ENCODE data around the gene THNSL1.

Gene THNSL1

DNA sequence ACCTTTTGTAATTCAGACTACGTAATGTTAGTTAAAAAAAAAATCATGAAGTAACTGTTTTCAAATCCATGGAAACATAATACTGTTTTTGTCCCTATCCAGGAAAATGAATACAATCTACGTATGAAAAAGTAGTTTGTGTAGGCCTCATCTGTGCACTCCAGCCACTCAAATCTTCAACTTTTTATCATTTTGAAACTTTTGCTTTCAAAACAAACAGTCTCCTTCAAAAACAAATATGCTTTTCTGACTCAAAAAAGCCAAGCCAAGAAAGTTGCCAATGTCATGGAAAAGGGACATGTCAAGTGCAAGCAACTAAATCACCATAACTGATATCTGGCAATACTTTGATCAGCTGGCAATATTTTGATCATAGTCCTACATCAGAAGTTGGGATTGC lies 13.1 kb downstream of the THNSL1 start:
- no peak overlapping the region for H3K27ac ChIP-seq (ENCODE audit: low read length)
- no peaks in the 10 kb centered on the region for H3K9me3 ChIP-seq (ENCODE audit: control insufficient read depth in 2 of 2, low read length in 2 of 2)
- no peak overlapping the region for H3K9ac ChIP-seq (ENCODE audit: low read length in 2 of 2)
- H3K4me3 ChIP-seq (ENCODE audit: low read length in 2 of 2) = no peak overlapping the region
- H3K27me3 ChIP-seq (ENCODE audit: control insufficient read depth in 1 of 2, insufficient read depth in 2 of 2, low read length in 2 of 2) = no peaks in the 10 kb centered on the region
- H3K36me3 ChIP-seq (ENCODE audit: control insufficient read depth in 2 of 2, insufficient read depth in 2 of 2, low read length in 2 of 2) = no peaks in the 10 kb centered on the region
- no peaks in the 10 kb centered on the region for H3K4me1 ChIP-seq (ENCODE audit: control insufficient read depth, insufficient read depth, low read length)

DNA sequence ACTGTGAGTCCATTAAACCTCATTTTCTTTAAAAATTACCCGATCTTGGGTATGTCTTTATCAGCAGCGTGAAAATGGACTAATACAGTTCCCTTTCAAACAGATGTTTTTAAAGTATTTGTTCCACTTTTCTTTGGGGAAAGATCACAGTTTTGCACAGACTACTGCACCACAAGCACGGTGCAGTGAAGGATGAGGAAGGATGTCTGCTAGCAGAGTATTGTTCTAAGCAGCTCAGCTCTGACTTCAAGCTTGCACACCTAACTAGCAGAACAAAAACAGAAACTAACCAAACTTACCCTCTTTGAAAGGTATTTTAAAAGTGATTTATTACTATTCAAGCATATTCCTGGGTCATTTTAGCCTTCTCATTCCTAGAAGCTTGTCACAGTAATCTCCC lies 20.0 kb downstream of the THNSL1 start:
- Histone ChIP-seq H3K9ac (ENCODE audit: low read length in 2 of 2) (no peak overlapping the region), H3K4me3 (ENCODE audit: low read length in 2 of 2) (no peak overlapping the region), H3K27me3 (ENCODE audit: control insufficient read depth in 1 of 2, insufficient read depth in 2 of 2, low read length in 2 of 2) (no peaks in the 10 kb centered on the region), H3K27ac (ENCODE audit: low read length) (no peak overlapping the region), H3K4me1 (ENCODE audit: control insufficient read depth, insufficient read depth, low read length) (no peaks in the 10 kb centered on the region), H3K36me3 (ENCODE audit: control insufficient read depth in 2 of 2, insufficient read depth in 2 of 2, low read length in 2 of 2) (no peaks in the 10 kb centered on the region), H3K9me3 (ENCODE audit: control insufficient read depth in 2 of 2, low read length in 2 of 2) (no peaks in the 10 kb centered on the region)

DNA sequence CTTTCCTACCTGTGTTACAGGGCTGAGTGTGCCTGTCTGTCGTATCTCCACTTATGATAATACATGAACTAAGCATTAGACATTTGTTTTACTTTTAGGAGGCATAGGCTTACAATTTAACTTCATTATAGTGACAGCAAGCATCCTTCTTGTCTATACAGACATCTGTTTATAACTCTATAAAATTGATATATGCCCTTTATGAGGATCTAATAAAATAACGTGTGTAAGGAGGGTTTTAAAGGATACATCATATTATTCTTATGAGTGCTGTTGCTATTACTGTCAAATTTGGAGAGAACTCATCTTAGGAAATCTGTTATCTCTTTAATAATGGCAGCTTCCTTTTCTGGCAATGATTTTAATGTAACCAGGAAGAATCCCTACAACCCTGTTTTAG lies 21.9 kb downstream of the THNSL1 start:
- Histone ChIP-seq H3K27ac (ENCODE audit: low read length) (no peak overlapping the region), H3K27me3 (ENCODE audit: control insufficient read depth in 1 of 2, insufficient read depth in 2 of 2, low read length in 2 of 2) (no peaks in the 10 kb centered on the region), H3K4me3 (ENCODE audit: low read length in 2 of 2) (no peak overlapping the region), H3K4me1 (ENCODE audit: control insufficient read depth, insufficient read depth, low read length) (no peaks in the 10 kb centered on the region), H3K9ac (ENCODE audit: low read length in 2 of 2) (no peak overlapping the region), H3K9me3 (ENCODE audit: control insufficient read depth in 2 of 2, low read length in 2 of 2) (no peaks in the 10 kb centered on the region), H3K36me3 (ENCODE audit: control insufficient read depth in 2 of 2, insufficient read depth in 2 of 2, low read length in 2 of 2) (no peaks in the 10 kb centered on the region)

DNA sequence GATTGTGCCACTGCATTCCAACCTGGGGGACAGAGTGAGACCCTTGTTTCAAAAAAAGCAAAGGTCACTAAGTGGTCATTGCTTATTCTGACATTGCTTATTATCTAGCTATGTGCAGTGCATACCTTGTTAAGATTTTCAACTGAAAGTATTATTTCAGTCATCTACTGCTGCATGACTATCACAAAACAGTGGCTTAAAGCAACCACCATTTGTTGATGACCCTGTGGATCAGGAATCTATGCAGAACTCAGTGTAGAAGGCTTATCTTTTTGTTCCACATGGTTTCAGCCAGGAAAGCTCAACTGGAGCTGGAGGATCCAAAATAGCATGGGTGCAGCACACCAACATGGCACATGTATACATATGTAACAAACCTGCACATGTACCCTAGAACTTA lies 23.1 kb downstream of the THNSL1 start:
- no peak overlapping the region for H3K4me3 ChIP-seq (ENCODE audit: low read length in 2 of 2)
- no peaks in the 10 kb centered on the region for H3K9me3 ChIP-seq (ENCODE audit: control insufficient read depth in 2 of 2, low read length in 2 of 2)
- no peaks in the 10 kb centered on the region for H3K27me3 ChIP-seq (ENCODE audit: control insufficient read depth in 1 of 2, insufficient read depth in 2 of 2, low read length in 2 of 2)
- H3K4me1 ChIP-seq (ENCODE audit: control insufficient read depth, insufficient read depth, low read length) = no peaks in the 10 kb centered on the region
- no peaks in the 10 kb centered on the region for H3K36me3 ChIP-seq (ENCODE audit: control insufficient read depth in 2 of 2, insufficient read depth in 2 of 2, low read length in 2 of 2)
- H3K27ac ChIP-seq (ENCODE audit: low read length) = no peak overlapping the region
- no peak overlapping the region for H3K9ac ChIP-seq (ENCODE audit: low read length in 2 of 2)

DNA sequence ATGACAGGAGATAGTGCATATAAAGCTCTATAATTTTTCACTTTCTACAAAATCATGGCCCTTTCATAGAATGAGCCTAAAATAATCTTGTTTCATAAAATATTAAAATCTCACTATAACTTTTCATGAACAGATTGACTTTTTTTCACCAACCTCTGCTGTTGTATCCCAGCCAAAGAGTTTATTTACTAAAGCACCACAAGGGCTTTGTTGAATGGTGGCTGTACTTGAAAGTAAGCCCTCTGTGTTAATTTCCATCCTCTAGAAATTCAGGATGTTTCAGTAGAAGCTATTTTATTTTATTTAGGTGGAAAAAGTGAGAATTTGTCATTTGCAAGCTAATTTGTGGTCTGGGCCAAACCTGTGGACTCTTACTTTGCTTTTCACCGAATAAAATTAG lies 30.2 kb downstream of the THNSL1 start:
- Histone ChIP-seq H3K36me3 (ENCODE audit: control insufficient read depth in 2 of 2, insufficient read depth in 2 of 2, low read length in 2 of 2) (no peaks in the 10 kb centered on the region), H3K4me3 (ENCODE audit: low read length in 2 of 2) (no peak overlapping the region), H3K27me3 (ENCODE audit: control insufficient read depth in 1 of 2, insufficient read depth in 2 of 2, low read length in 2 of 2) (no peaks in the 10 kb centered on the region), H3K9ac (ENCODE audit: low read length in 2 of 2) (no peak overlapping the region), H3K27ac (ENCODE audit: low read length) (no peak overlapping the region), H3K4me1 (ENCODE audit: control insufficient read depth, insufficient read depth, low read length) (no peaks in the 10 kb centered on the region), H3K9me3 (ENCODE audit: control insufficient read depth in 2 of 2, low read length in 2 of 2) (no peaks in the 10 kb centered on the region)

DNA sequence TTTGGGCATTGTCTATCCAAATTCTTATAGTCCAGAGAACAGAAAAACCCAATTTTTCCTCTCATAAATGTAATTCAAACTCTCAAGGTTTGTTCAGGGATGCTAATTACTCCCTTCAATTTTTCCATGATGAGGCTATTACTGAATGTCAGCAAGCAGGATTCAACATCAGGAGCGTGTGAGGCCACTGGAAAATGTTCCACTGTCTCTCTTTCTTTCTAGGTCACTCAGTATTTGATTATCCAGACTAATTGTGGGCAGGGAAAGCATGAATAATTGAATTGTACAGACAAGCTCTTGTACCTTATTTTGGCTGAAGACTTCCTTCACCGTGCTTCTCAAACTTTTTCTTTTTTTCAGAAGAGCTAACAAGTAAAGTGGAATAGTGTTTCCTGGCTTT lies 30.7 kb downstream of the THNSL1 start:
- Histone ChIP-seq H3K36me3 (ENCODE audit: control insufficient read depth in 2 of 2, insufficient read depth in 2 of 2, low read length in 2 of 2) (no peaks in the 10 kb centered on the region), H3K4me3 (ENCODE audit: low read length in 2 of 2) (no peak overlapping the region), H3K27ac (ENCODE audit: low read length) (no peak overlapping the region), H3K4me1 (ENCODE audit: control insufficient read depth, insufficient read depth, low read length) (no peaks in the 10 kb centered on the region), H3K27me3 (ENCODE audit: control insufficient read depth in 1 of 2, insufficient read depth in 2 of 2, low read length in 2 of 2) (no peaks in the 10 kb centered on the region), H3K9me3 (ENCODE audit: control insufficient read depth in 2 of 2, low read length in 2 of 2) (no peaks in the 10 kb centered on the region), H3K9ac (ENCODE audit: low read length in 2 of 2) (no peak overlapping the region)

DNA sequence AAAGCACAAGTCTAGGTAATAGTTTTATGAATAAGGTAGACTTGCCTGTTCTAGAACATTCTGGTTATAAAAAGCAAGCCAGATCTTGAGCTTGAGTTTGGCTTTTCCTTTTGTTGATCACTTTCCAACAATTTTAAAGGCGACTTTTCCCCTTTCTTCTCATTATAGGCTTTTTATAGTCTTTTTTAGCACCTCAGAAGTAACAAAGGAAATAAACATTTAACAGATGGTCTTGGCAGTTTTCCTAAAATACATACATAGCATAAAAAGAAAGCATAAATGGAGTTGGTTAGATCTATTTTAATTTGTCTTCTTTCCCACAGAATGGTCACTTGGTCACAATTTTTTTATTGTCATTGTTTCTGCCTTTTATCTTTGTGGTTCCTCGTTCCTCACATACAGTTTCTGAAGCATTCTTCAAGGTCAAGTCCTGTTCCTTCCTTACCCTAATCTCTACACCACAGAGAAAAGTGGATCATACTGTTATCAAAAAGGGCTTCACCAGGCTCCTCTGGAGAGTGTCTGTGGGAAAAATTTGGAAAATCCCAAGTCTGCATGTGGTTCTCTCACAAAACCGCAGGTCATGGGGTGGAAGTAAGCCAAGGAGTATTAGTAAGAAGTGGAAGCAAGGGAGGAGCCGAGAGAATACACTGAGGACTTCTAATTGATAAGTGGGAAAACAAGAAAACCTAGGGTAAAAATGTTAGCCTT lies 31.3 kb downstream of the THNSL1 start:
- H3K4me1 ChIP-seq (ENCODE audit: control insufficient read depth, insufficient read depth, low read length) = no peaks in the 10 kb centered on the region
- no peak overlapping the region for H3K9ac ChIP-seq (ENCODE audit: low read length in 2 of 2)
- no peak overlapping the region for H3K27ac ChIP-seq (ENCODE audit: low read length)
- H3K4me3 ChIP-seq (ENCODE audit: low read length in 2 of 2) = no peak overlapping the region
- H3K9me3 ChIP-seq (ENCODE audit: control insufficient read depth in 2 of 2, low read length in 2 of 2) = no peaks in the 10 kb centered on the region
- H3K27me3 ChIP-seq (ENCODE audit: control insufficient read depth in 1 of 2, insufficient read depth in 2 of 2, low read length in 2 of 2) = no peaks in the 10 kb centered on the region
- no peaks in the 10 kb centered on the region for H3K36me3 ChIP-seq (ENCODE audit: control insufficient read depth in 2 of 2, insufficient read depth in 2 of 2, low read length in 2 of 2)

DNA sequence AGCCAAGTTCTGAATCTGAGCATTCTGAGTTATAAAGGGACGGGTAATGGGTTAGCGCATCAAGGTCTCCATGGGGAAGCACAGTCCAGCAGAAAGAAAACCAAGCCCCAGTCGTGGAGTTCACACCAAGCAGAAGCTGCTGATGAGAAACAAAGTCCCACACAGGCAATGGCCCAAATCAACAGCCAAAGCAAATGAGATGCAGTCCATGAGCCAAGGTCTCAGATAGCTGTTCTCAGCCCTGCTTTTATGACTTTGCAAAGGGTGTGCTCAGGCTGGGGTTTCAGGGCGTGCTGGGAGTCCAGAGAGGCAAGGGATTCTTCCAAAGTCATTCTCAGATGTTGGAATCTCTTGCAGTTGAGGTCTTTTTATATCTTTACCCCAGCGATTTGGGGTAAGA lies 32.0 kb downstream of the THNSL1 start:
- Histone ChIP-seq H3K27me3 (ENCODE audit: control insufficient read depth in 1 of 2, insufficient read depth in 2 of 2, low read length in 2 of 2) (no peaks in the 10 kb centered on the region), H3K4me1 (ENCODE audit: control insufficient read depth, insufficient read depth, low read length) (no peaks in the 10 kb centered on the region), H3K4me3 (ENCODE audit: low read length in 2 of 2) (no peak overlapping the region), H3K36me3 (ENCODE audit: control insufficient read depth in 2 of 2, insufficient read depth in 2 of 2, low read length in 2 of 2) (no peaks in the 10 kb centered on the region), H3K9ac (ENCODE audit: low read length in 2 of 2) (no peak overlapping the region), H3K27ac (ENCODE audit: low read length) (no peak overlapping the region), H3K9me3 (ENCODE audit: control insufficient read depth in 2 of 2, low read length in 2 of 2) (no peaks in the 10 kb centered on the region)

DNA sequence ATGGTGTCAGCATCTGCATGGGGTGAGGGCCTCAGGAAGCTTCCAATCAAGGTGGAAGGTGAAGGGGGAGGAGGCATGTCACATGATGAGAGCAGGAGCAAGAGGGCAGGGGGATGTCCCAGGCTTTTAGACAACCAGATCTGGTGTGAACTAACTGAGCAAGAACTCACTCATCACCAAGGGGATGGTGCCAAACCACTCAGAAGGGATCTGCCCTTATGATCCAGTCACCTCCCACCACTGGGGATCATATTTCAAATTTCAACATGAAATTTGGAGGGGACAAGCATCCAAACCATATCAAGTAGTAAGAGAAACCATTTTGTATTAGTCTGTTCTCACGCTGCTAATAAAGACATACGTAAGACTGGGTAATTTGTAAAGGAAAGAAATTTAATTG lies 33.6 kb downstream of the THNSL1 start:
- Histone ChIP-seq H3K36me3 (ENCODE audit: control insufficient read depth in 2 of 2, insufficient read depth in 2 of 2, low read length in 2 of 2) (no peaks in the 10 kb centered on the region), H3K27me3 (ENCODE audit: control insufficient read depth in 1 of 2, insufficient read depth in 2 of 2, low read length in 2 of 2) (no peaks in the 10 kb centered on the region), H3K27ac (ENCODE audit: low read length) (no peak overlapping the region), H3K4me1 (ENCODE audit: control insufficient read depth, insufficient read depth, low read length) (no peaks in the 10 kb centered on the region), H3K4me3 (ENCODE audit: low read length in 2 of 2) (no peak overlapping the region), H3K9me3 (ENCODE audit: control insufficient read depth in 2 of 2, low read length in 2 of 2) (no peaks in the 10 kb centered on the region), H3K9ac (ENCODE audit: low read length in 2 of 2) (no peak overlapping the region)

DNA sequence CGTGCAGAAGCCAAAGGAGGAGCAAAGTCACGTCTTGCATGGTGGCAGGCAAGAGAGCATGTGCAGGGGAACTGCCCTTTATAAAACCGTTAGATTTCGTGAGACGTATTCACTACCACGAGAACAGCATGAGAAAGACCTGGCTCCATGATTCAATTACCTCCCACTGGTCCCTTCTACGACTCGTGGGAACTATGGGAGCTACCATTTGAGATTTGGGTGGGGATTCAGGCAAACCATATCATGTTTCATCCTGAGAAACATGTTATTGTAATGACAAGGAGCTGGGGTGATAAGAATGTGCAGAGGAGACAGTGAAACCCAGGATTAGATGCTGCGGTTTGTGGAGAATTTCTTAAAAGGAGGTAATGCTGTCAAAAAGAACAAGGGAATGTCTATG lies 34.0 kb downstream of the THNSL1 start:
- Histone ChIP-seq H3K9me3 (ENCODE audit: control insufficient read depth in 2 of 2, low read length in 2 of 2) (no peaks in the 10 kb centered on the region), H3K36me3 (ENCODE audit: control insufficient read depth in 2 of 2, insufficient read depth in 2 of 2, low read length in 2 of 2) (no peaks in the 10 kb centered on the region), H3K4me1 (ENCODE audit: control insufficient read depth, insufficient read depth, low read length) (no peaks in the 10 kb centered on the region), H3K27ac (ENCODE audit: low read length) (no peak overlapping the region), H3K9ac (ENCODE audit: low read length in 2 of 2) (no peak overlapping the region), H3K4me3 (ENCODE audit: low read length in 2 of 2) (no peak overlapping the region), H3K27me3 (ENCODE audit: control insufficient read depth in 1 of 2, insufficient read depth in 2 of 2, low read length in 2 of 2) (no peaks in the 10 kb centered on the region)

DNA sequence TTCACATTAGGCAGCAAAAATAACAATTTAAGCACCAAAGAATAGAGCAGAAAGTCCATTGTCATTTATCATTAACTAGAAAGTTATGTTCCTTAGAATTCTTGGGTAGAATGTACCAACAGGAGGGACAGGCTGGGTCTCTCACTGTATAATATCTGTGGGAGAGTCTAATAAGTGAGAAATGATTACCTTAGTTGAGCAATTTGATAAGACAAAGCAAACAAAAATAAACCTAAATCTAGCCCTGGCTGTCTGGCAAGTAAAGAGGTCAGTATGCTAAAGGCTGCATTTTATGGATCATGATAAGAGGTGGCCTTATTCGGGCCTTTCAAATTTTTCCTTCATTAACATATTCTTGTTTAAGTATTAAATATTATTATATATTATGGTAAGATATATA lies 35.6 kb downstream of the THNSL1 start:
- H3K36me3 ChIP-seq (ENCODE audit: control insufficient read depth in 2 of 2, insufficient read depth in 2 of 2, low read length in 2 of 2) = no peaks in the 10 kb centered on the region
- H3K4me1 ChIP-seq (ENCODE audit: control insufficient read depth, insufficient read depth, low read length) = no peaks in the 10 kb centered on the region
- H3K9ac ChIP-seq (ENCODE audit: low read length in 2 of 2) = no peak overlapping the region
- H3K9me3 ChIP-seq (ENCODE audit: control insufficient read depth in 2 of 2, low read length in 2 of 2) = no peaks in the 10 kb centered on the region
- no peak overlapping the region for H3K4me3 ChIP-seq (ENCODE audit: low read length in 2 of 2)
- H3K27me3 ChIP-seq (ENCODE audit: control insufficient read depth in 1 of 2, insufficient read depth in 2 of 2, low read length in 2 of 2) = no peaks in the 10 kb centered on the region
- H3K27ac ChIP-seq (ENCODE audit: low read length) = no peak overlapping the region

Measured in stomach smooth muscle (tissue), 2 donors.